ENCODE data around the gene LNX1.

The LNX1 gene

DNA sequence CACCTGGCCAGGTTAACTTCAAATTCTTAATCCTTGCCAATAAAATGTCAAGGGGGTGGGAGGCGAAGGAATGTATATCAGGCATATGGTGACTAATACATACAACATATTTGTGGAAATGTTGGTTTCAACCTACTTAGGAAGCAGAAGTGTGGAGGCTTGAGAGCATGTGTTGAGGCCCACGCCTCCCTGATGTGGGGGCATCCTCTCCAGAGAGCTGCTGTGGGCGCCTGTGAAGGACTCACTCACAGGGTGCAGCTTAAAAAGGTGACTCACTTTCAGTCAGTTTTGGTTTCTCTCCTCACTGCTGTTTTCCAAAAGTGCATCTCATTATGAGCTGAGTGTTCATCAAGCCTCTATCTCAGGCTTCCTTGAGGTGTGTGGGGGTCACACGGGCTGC, 27.5 kb downstream of the LNX1 start:
- peak; percentile 3 for DNase-seq

DNA sequence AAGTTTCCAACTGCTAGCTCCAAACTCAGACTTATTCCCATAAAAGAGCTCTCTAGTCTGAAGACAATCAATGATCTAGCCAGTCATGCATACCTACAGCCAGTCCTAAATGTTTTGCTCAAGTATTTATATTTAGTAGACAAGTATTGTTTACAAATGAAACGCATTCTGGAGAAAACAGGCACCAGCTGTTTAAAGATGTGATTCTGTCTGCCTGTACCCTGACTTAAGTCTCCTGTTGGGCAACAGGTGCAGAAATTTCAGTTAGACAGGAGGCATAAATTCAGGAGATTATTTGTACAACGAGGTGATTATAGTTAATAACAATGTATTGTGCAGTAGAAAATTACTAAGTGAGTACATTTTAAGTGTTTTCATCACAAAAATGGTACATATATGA, 28.9 kb downstream of the LNX1 start:
- DNase-seq = no peak

DNA sequence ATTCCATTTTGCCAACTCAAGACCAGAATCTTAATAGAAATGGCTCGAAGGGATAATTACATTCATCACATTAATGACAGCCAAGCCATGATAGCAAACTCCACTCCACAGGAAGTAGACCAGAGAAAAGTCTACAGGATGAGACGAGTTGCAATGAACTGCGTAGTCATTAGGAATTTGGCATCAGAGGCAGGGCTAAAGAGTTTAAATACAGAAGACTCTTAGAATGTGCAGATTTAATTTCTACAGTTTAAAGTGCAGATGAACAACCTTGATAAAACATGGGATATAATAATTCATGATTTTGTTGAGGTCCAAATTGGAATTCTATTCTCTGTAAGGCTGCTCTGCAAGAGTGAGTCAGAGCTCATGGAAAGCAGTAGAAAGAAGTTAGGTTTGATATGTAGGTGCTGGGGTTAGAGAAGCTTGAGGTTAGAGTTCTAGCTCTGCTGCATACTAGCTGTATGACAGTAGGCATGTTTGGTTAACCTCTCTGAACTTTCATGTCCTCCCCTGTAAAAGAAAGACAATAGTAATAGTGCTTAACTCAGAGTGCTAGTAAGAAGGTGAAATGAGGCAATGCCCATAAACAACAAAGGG, 32.2 kb downstream of the LNX1 start:
- DNase-seq = no peak

DNA sequence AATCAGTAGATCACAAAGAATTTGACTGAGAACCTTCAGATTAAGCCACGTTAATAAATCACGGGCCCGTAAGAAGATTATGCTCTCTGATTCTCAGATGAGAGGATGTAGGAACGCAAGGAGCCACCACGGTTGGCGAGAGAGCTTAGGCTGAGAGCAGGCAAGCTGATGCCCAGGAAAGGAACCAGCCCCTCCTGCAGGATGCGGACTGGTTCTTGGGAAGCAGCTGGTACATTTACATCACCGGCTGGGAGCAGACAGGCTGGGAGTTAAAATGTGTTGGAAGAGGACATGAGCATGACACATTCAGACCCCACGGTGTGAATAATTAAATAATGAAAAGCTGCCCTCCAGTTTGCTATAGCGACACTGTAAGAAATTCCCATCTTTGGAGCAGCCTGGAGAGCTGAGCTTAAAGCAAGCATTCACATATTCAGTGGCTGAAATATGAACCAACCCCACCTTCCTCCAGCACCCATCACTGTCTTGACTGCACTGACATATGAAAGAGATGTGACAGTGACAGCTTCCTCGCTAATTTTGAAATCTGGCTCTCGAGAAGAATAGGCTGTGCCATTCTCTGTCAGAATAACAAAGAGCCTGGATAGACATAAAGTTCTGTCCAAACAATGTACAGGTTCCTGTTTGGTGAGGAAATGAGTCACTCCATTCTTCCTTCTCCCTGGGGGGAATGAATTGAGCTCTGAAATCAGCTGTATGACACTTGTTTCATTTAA, 33.1 kb downstream of the LNX1 start:
- no peak for DNase-seq

DNA sequence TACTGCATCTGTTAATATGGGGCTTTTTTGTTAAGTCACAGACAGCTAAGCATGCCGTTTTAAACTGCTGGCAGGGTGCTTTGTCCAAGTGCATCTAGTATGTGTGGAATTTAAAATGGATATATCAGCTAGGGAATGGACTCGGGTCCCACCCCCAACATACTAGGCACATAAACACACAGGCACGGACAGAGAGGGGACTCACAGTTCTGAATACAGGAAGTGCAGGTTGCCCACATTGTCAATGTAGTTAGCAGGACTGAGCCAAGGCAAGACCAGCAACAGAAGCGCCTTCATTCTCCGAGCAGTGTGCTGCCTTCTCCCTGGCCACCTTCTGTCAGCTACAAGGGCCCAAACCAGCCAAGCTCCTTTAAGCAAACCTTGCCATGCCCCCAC, 33.6 kb downstream of the LNX1 start:
- DNase-seq = no peak

DNA sequence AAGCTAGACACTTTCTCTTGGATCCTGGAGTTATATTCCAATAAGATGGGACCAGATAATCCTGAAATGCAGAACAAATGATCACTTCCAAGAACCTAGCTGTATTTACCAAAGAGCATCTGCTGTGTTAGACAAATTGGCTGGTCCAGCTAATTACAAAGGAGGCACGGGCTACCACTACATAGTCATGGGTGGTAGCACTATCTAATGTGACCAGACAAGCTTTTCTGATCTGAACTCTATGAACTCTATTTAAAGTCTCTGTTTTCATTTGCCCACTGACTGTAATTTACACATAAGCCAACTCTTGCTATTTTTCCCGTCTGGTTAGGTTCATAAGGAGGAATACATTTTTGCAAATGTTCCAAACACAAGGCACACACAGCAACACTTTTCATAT, 34.6 kb downstream of the LNX1 start:
- no peak for DNase-seq

DNA sequence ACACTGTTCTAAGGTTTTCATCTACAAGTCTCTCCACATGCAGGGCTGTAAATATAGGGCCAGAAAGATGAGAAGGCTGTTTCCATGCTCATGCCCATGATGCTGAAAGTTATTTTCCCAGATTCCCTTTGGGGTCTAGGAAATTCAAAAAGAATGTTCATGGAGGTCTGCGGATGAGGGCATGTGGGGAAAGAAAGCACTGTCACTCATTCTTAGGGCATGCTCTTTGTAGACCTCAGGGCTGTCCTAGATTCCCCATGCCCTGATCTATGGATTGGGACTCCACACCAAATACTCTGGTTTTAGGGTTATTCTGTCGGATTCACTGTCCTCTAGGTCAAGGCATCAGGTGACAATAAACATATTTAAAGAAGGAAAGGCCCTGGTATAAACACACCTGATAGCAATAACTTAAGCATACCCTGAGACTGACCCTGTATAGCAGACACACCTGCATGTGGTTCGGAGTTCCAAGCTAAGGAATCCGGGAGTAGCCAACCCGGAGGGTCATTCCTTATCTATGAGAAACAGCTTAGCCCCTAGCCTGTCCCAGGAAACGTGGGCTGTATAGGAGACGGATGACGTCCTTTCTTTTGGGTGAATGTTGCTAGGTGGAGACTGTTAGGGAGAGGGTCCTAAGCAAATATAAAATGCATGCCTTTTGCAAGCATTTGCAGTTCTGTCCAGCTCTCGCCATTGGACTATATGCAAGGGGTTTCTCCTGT, 37.6 kb downstream of the LNX1 start:
- no peak for DNase-seq

DNA sequence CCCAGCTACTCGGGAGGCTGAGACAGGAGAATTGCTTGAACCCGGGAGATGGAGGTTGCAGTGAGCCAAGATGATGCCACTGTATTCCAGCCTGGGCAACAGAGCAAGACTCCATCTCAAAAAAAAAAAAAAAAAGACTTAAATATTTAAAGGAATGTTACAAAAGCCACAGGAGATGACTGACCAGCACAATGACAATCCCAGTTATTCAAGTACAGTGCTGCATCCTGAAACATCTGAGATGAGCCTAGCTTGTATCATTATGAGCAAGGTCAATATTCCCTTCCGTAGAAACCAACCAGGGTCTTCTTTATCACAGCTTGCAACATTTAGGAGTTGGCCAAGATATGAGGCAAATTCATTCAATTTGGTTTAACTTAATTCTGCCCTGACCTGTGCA, 38.6 kb downstream of the LNX1 start:
- DNase-seq = no peak

DNA sequence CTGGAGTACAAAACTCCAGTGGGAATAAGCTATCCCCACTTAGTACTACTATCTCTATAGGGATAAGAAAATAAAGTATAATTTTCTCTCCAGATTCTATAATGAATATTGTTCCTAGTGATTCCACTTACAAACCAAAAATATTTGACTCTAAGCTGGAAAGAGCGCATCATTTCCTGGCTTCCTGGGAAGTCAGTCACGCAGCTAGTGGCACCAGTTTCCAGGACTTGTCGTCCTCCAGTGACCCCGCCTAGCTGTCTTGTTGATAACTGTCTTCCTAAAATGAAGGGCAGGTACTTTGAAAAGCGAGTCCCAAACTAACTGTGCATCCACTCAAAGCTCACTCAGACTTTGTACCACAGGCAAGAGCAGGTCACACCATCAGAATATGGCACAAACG, 39.3 kb downstream of the LNX1 start:
- DNase-seq = no peak

DNA sequence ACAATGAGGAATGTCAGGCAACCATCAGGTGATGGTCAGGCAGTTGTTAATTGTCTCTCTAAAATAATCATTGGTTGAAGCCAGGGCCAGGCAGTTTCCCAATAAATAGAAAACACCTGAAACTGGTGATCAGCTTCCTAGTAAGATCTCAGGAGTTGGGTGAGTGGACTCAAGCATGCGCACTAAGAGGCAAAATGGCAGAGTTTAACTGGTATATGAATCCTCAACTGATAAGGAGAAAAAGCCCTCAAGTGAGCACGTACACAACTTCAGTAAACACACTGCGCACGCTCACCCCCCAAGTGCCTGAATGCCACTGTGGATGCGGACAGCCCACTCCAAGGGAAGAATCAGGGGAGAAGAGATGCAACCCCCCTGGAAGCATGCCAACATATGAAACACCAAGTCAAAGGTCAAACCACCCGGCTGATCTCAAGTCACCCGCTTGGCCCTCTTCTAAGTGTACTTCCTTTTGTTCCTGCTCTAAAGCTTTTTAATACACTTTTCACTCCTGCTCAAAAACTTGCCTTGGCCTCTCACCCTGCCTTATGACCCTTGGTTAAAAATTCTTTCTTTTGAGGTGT, 39.9 kb downstream of the LNX1 start:
- no peak for DNase-seq

DNA sequence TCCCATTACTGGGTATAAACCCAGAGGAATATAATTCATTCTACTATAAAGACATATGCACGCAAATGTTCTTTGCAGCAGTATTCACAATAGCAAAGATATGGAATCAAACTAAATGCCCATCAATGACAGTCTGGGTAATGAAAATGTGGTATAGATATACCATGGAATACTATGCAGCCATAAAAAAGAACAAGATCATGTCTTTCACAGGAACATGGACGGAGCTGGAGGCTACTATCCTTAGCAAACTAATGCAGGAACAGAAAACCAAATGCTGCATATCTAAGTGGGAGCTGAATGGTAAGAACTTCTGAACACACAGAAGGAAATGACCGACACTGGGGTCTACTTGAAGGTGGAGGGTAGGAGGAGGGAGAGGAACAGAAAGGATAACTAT, 42.6 kb downstream of the LNX1 start:
- DNase-seq = no peak

DNA sequence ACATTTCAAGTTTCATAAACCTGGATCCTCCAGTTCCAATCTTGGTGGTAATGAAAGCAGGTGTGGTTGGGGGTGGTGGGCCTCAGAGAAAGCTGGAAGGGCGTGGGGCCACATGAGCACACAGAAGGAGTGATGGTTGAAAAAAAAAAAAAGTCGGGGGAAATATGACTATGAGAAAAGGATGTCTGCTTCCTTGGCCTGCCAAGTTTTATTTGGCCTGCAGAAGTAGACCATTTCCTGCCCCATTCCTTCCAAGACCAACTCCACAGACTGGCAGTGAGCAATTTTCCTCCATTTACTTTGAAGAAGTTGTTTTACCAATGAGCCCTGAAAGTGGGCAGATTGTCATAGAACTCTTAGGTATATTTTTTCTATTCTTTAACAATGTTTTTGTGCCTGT, 43.3 kb downstream of the LNX1 start:
- DNase-seq = no peak

DNA sequence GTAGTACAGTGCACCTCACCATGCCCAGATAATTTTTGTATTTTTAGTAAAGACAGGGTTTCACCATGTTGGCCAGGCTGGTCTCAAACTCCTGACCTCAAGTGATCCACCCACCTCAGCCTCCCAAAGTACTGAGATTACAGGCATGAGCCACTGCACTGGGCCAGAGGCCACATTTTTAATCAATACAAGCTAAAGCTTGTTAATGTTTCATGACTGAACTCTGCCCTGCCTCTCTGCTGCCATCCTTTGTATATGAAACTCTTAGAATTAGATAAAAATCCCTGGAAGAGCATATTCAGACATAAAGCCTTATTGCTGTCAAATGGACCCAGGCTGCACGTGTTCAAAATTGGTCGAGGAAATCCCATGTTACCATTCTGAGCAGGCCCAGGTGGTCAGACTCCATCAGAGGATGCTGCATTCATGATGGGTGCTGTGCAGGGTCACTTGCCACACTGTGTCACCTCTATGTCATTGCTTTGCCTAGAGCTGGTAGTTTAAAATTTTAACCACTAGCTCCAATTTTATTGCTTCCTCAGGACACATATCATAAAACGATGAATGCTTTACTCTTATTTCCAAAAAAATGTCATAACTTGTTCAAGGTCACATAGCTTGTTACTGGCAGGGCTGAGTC, 45.2 kb downstream of the LNX1 start:
- no peak for DNase-seq

DNA sequence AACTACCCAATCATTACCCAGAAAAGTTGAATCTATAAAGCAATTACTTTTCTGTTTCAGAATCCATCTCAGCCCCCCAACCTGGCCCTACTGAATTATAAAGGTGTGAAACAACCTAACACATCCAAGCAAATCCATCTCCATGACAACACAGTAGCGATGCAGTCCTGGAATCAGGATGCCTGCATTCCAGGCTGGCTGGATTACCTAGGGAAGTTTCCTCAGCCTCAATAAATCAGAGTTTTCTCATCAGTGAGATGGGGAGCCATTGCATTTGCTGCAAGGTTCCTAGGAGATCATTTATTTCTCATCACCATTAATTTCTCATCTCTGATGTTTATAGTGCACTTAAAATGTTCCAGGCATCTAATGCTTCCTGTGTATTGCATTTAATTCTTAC, 46.0 kb downstream of the LNX1 start:
- DNase-seq = no peak

DNA sequence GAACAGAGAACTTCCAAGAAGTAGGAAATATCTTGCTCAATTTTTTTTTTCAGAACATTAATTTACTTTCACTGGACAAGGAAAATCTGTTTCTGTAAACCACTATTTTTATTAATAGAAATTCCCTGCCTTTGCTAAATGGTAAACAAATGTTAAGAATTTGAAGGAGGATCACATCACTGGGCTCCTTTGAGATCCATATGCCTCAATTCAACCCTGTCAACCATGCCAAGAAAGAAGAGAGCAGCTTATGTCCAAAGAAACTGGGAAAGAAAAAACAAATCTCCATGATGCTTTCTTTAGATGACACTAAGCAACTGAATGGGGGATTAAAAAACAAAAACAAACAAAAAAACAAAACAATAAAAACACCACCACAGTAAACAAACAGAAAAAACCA, 47.7 kb downstream of the LNX1 start:
- DNase-seq = no peak

DNA sequence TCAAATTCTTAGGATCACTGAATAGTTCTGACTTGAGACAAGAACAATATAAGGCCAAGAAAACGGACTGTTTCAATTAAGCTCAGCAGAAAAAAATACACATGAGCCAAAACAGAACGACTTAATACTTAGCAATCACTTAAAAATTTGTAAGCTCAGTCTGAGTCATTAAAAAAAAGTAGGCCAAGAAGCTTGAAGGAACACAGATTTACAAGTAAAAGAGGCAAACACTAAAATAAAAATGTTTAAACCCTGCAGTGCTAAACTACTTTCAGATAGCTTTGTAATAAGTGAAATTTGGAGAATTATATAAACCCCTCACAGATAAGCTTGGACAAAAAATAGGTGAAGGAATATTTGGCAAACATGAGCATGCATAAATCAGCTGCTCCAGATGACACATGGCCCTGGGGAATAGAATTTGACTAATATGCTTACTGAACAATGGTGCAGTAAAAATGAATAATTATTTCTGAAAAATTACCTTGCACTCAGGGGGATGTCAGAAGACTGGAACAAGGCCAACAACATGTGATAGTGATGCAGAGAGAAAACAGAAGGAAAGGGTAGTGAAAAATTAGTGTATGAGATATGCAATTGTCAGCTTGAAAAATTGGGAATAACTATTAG, 49.6 kb downstream of the LNX1 start:
- DNase-seq = no peak

DNA sequence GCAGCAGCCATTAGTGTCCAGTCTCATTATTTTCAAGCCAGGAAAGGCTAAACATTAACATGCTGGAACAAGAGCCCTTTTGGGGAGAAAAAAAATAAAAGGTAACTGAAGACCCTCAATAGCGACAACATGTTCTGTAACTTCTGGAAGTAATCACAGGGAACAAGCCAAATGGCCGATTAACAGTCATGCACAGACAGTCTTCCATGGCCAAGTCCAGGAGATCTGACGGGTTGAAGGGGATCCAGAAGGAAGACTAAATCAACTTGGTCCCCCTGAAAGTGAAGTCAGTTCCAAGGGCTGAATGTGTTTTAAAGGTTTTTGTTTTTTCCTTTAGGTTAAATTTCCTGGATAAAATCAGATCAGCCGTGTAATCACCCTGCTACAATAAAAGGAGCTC, 52.5 kb downstream of the LNX1 start:
- DNase-seq = no peak

DNA sequence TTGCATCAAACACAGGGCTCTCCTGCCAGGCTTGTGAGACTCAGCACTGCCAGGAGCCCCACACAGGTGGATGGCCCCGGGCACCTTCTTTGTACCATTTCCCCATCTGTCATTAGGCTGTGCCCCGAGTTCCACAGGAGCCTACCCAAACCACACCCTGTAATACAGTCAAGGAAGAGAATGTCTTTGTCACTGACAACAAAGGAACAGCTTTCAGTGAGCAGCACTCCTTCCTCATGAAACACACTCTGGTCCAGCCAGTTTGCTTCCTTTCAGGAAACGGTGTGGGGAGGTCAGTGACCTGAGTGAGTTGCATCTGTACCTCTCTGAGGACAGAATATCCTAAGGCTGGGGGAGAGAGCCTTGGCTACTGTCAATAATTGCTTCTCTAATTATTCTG, 53.7 kb downstream of the LNX1 start:
- no peak for DNase-seq

DNA sequence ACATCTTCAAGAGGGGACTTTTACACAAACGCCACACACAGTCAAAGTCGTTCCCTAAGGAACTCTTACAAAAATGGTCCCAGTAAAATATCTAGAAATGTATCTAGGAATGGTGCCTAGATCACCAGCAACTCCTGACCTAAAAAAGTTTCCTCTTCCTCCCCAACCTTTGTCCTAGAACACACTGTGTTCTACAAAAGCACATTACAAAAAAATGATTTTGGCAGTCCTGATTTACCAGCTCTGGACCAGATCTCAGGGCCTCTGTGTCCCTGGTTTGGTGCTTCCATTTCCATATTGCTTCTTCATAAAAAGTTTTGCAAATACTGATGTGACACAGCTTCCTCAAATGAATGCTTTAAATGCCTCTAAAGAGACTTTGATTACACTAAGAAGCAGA, 55.0 kb downstream of the LNX1 start:
- DNase-seq = no peak

DNA sequence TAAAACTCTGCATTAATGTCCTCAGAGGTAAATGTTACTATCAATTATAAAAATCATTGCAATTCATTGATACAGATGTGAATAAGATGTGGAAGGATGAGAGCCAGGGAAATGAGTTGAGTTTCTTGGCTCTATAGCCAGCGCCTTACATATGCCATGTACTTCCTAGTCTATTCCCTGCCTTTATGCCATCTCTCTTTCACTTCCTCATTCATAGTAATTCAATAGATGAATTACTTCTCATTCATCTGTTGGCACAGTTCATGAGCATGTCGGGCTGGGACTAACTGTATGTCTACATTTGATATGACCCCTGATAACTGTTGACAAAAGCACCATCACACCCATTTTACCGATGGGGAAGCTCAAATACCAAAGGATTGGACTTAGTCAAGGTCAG, 55.7 kb downstream of the LNX1 start:
- DNase-seq = no peak

DNA sequence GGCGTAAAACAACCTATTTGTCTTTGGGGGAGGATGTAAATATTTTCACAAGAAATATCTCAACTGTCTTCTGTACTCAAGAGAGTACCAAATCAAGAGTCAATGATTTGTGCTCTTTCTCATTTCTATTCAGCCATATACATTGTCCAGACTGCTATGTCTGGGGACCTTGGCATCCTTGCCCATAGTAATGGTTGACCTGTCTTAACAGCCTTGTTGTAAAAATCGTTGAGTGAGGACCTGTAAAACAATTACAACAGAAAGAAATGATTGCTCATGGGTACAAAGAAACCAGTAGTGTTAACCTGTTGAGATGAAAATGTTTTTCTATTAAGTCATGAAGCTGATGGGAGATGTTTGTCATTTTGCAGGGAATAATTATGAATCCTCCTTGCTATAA, 56.6 kb downstream of the LNX1 start:
- no peak for DNase-seq

DNA sequence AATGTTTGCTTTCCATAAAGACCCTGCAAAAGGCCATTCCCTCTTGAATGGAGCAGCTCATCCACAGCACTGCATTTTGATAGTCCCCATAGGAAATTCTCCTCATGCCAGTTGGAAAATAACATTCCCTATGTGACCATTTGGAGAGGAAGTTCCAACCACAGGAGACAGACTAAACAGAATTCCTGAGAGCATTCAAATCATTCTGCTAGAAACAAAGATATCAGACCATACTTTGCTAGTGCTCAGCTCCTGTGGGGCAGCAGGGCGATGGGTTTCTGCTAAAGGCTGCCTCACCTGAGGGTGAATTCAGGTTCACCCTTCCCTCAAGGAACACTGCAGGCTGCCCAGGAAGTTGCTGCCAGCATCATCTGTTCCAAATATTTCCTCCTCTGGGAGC, 58.8 kb downstream of the LNX1 start:
- no peak for DNase-seq

DNA sequence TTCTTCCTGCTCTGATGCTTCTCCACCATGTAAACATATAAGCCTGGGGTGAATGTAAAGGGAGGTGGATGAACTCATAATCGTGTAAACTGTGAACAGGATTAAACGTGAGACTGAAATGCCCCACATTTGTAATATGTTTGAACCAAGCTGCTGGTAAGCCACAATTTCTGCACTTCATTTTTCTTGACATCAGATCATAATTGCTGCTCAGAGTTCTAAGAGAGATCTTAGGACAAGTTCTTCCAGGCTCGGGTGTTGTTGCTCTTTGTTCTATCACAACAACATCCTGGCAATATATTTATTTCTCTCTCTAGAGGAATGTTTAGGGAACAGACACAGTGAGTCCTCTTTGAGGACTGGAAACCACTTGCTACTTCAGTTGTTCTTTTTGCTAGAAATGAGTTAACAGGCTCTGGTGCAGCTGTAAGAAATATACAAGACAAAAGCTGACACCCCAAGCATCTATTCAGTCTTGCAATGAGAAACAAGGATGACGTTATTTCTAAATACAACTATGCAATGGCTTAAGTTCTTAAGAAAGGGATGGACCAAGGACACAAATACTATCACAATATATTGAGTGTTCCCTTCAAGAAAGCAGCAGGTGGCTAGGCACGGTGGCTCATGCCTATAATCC, 59.6 kb downstream of the LNX1 start:
- no peak for DNase-seq
